K562 treated with DMSO at 1 percent for 4 hours (cell line): ENCODE measurements around the gene RAD51D. TPM values are rescaled to one million over a fixed set of nuclear protein-coding genes. Genes with fewer than 3 reads are reported as not detected.

ENCODE experiments used
- total RNA-seq: library from RNA; unstranded; fragments of 300-600 nt; gene quantifications from 2 replicates; pipeline ENCODE4 v1.2.3, GENCODE V29; 2022; ENCODE audit not compliant: insufficient read depth

RAD51D gene
- total RNA-seq, result 6.7 and 14.7 TPM in 2 replicates

DNA sequence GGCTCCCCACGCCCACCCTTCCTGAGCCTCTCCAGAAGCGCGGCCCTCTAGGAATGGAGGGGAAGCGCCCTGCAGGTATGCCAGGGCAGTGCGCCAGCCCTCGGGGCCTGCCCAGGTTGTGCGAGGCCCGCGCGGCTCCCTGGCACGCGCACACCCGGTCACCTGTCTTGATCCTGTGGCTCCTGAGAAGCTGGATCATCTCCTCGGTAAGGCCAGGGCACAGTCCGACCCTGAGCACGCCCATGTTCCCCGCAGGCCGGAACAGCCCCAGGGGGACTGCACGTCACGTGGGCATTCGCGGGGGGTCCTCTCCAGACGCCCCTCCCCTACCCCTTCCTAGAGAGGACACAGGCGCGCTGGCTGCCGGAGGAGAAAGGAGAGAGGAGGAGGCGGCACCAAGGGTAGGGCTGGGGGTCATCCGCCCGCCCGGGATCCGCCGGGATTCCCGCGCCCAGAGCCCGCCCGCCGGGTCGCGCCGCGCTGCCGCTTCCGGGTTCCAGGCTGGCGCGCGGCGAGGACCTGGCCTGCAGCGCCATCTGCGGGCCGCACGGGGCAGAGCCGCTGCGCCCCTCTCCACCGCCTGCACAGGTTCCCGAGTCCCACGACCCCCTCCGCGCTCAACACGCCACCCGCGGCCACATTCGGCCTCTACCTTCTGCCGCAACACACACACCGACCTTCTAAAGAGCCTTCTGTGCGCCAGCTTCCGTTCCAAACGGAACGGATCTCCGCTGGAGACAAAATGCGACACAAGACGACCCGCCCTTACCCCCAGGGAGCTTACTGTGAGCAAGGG is at the start of gene RAD51D:
Gene RAD51D, minus strand, starts transcription at position 491 of the 796 bp plus-strand sequence. Its CDS starts 247 bp downstream, at position 244.

DNA sequence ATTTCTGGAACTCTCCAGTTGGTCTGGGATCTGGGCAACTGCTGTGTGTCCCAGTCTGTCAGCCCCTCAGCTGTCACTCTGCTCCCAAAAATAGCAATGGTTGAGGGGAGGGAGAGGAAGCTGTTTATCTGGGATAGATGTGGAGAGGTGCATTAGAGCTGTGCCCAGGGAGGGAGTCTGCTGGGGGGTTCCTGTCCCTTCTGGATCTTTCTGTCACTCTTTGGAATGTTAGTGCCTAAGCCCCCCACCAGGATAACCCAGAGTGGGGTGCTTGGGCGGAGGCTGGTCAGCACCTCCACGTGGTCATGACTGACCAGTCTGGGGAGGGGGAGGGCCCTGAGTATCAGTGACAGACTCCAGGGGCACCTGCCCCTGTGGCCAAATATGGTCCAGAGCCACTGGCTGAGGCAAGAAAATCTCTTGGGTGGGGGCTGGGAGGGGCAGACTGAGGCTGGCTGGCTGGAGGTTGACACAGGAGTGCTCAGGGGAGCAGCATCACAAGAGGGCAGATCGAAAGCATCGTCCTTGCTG is 27.8 kb upstream of the RAD51D start, which contains the start of gene UNC45B:
Gene UNC45B, plus strand, starts transcription at position 443 of the 531 bp plus-strand sequence. CDS start 447 bp downstream, outside the sequence.

DNA sequence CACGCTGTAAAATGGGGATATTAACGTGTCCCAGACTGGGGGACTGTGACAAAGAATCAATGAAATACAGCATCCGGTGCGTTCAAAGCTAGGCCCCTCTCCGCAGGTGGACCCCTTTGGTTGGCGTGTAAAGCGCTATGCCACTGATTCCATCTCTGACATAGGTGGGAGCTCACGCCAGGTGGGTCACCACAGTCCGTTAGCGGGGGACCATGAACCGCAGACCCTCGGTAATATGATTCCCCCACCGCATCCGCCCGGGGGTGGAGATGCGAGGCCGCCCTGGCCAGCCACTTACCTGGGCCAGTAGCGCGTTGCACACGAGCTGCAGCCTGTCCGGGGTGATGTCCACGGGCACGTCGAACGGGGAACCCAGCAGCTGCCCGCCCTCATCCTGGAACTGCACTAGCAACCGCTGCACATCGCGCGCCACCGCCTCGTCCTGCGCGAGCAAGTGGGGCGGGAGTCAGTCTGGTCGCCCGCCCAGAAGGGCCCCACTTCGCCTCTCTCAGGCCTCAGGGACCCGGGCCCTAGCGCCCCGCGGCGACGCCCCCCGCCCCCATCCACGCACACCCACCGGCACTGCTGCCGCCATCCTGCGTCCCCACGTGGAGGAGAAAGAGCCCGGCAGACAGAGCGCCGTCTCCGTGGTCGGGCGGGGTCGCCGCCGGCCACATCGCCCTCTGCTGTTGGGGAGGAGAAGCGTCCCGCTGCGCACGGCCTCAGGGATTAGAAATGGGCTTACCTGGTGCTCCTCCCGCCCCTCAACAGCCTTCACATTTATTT is 22.2 kb upstream of the RAD51D start, which contains the start of gene NLE1:
Gene NLE1, minus strand, starts transcription at position 623 of the 786 bp plus-strand sequence. Its CDS starts 28 bp downstream, at position 595.

DNA sequence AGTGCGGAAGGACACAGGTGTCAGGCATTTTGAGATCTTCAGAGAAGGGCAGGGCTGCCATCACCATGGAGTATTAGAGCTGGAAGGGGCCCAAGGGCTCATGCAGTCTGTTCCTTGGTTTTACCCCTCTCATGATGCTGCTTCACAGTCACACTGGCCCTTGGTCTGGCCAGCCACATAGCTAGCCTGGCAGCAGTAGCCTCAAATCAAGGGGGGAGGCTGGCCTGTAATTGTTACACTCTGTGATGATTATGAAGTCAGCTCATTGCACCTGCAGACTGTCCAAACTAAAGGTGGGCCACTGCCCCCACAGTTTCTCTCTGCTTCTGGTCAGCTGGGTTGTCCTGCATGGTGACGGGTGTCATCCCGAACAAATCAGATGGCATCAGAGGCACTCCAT is 1.7 kb upstream of the RAD51D start, which contains the start of gene FNDC8:
Gene FNDC8, plus strand, starts transcription at position 301 of the 400 bp plus-strand sequence. Its CDS starts 79 bp downstream, at position 380.

DNA sequence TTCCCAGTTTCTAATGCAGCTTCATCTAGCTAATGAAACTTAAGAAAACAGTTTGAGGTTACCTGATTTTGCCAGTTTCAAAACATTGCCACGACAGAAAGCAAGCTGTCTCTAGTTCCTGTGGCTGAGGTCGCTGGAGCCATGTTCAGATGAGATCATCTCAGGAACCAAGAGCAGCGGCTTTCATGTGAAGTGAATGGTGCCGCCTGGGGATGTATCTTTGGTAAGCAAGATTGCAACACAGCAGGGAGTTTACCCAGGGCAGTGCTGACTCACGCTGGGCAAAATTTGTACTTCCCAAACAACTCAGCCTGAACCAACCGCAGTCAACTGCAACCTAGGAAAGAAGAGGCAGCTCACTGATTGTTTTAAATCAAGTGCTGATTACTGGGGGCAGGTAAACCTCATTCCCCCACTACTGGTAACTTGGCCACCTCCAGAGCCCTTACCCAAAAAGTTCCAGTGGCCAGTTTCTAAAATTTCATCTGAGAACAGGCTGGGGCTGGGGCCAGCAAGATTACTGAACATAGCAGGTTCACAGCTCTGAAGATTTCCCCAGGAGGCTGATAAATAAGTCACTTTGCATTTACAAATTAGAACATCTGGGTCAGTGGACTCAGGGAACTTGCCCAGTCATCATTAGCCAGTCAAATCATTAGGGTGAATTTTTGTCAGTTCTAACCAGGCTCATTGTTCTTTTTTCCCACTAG is 56.0 kb downstream of the RAD51D start, which contains the start of gene RFFL:
Gene RFFL, minus strand, starts transcription at position 194 of the 710 bp plus-strand sequence. CDS start 37,154 bp downstream, outside the sequence.

Other genes with a start within 250 kb of the RAD51D start
- gene CCT6B, start 158.4 kb downstream of the RAD51D start, total RNA-seq, result 0.53 and 0.84 TPM in 2 replicates
- gene ZNF830, start 158.3 kb downstream of the RAD51D start, total RNA-seq, result 6.2 and 12.9 TPM in 2 replicates
- gene LIG3, start 139.3 kb downstream of the RAD51D start, total RNA-seq, result 11.0 and 17.8 TPM in 2 replicates
- 4.0 and 9.1 TPM in 2 replicates for gene RFFL, start 56.2 kb downstream of the RAD51D start, total RNA-seq
- gene FNDC8, start 1.8 kb upstream of the RAD51D start, total RNA-seq, result not detected in 2 replicates
- 17.1 and 17.7 TPM in 2 replicates for gene NLE1, start 22.4 kb upstream of the RAD51D start, total RNA-seq
- not detected in 2 replicates for gene UNC45B, start 28.0 kb upstream of the RAD51D start, total RNA-seq
- gene SLC35G3, start 74.5 kb upstream of the RAD51D start, total RNA-seq, result not detected in 2 replicates
- 1.6 and 1.8 TPM in 2 replicates for gene SLFN5, start 123.2 kb upstream of the RAD51D start, total RNA-seq